ENCODE measurements around the gene ATP2C1.

GRCh38 chr3:130971208-130971607 lies 77.3 kb downstream of the ATP2C1 start:
- TF ChIP-seq CTCF (conservative IDR thresholded peaks at IDR 0.05; ENCODE audit: low read depth in 2 of 2) (no peak), POLR2AphosphoS5 (IDR thresholded peaks at IDR 0.05; ENCODE audit: low read depth) (no peak), EZH2 (IDR thresholded peaks at IDR 0.05; ENCODE audit: low read depth, unreplicated experiment) (no peak), JUNB (IDR thresholded peaks at IDR 0.05; ENCODE audit: unreplicated experiment) (no peak), REST (IDR thresholded peaks at IDR 0.05; ENCODE audit: unreplicated experiment) (no peak), NANOG (IDR thresholded peaks at IDR 0.05; ENCODE audit: borderline replicate concordance) (no peak), ZNF114 (CRISPR knock-in tag; IDR thresholded peaks at IDR 0.05) (no peak)

Data from GM23338 (cell line).